CD14-positive monocyte (primary cell): ENCODE measurements around the gene MICU1. TPM values are rescaled to one million over a fixed set of nuclear protein-coding genes. Genes with fewer than 3 reads are reported as not detected.
"Not testable (repeated sequence)": the region's sequence is repeated elsewhere in the genome, so short reads cannot be mapped to it uniquely, and the experiment has no call there.

Source experiments
- DNase-seq, 3 donors: peaks; one replicate each; pipeline ENCODE4 v3.0.0-alpha.2; 2011 to 2022
- H2AFZ ChIP-seq: 2 replicates; pipeline ENCODE4 v1.6.0; 2012; ENCODE audit warnings: mild to moderate bottlenecking, low read depth, low read length, inconsistent platforms; ENCODE audit not compliant: insufficient read depth, poor library complexity, severe bottlenecking
- H3K27ac ChIP-seq, 2 donors: 1 replicate in 1 of 2; 2 replicates in 1 of 2; pipeline ENCODE4 v1.5.1; 2012 to 2013; ENCODE audit warnings: low read length in 2 of 2, control low read depth in 1 of 2, inconsistent platforms in 1 of 2, low read depth in 1 of 2, mild to moderate bottlenecking in 1 of 2
- H3K27me3 ChIP-seq, 2 donors: one replicate each; pipeline versions ENCODE4 v1.6.0 to v1.6.1; 2011 to 2013; ENCODE audit warnings: low read length in 2 of 2; ENCODE audit not compliant: control insufficient read depth in 2 of 2, insufficient read depth in 2 of 2
- H3K36me3 ChIP-seq, 2 donors: replicated peaks in 1 of 2; 1 replicate in 1 of 2; 2 replicates in 1 of 2; pipeline versions ENCODE4 v1.5.1 to v1.6.1; 2012 to 2013; ENCODE audit warnings: low read length in 2 of 2, control low read depth in 1 of 2, inconsistent platforms in 1 of 2, mild to moderate bottlenecking in 1 of 2; ENCODE audit not compliant: insufficient read depth in 2 of 2, control insufficient read depth in 1 of 2
- H3K4me1 ChIP-seq, 2 donors: 1 replicate in 1 of 2; 2 replicates in 1 of 2; pipeline versions ENCODE4 v1.5.1 to v1.6.1; 2012 to 2013; ENCODE audit warnings: low read length in 2 of 2, control low read depth in 1 of 2, inconsistent platforms in 1 of 2, mild to moderate bottlenecking in 1 of 2, moderate library complexity in 1 of 2; ENCODE audit not compliant: insufficient read depth in 2 of 2, control insufficient read depth in 1 of 2
- H3K4me2 ChIP-seq: replicated peaks from 2 replicates; pipeline ENCODE3; 2012; ENCODE audit warnings: low read length, moderate library complexity, mild to moderate bottlenecking; ENCODE audit not compliant: poor library complexity, severe bottlenecking; ENCODE audit errors: extremely low read depth
- H3K4me3 ChIP-seq, 3 experiments: fragments of 200-600 bp in 1 of 3; sonication (generic) in 1 of 3; replicated peaks in 1 of 3; 1 replicate in 2 of 3; 2 replicates in 1 of 3; pipeline ENCODE4 v1.5.1; 2011 to 2013; ENCODE audit warnings: low read length in 3 of 3, mild to moderate bottlenecking in 3 of 3, control low read depth in 2 of 3, low read depth in 2 of 3, inconsistent platforms in 1 of 3, moderate library complexity in 1 of 3
- H3K79me2 ChIP-seq: 2 replicates; pipeline ENCODE4 v1.6.0; 2012; ENCODE audit warnings: mild to moderate bottlenecking, control low read depth, inconsistent platforms, low read length, moderate library complexity; ENCODE audit not compliant: insufficient read depth
- H3K9ac ChIP-seq: 2 replicates; pipeline ENCODE4 v1.6.0; 2017; ENCODE audit warnings: low read length, mild to moderate bottlenecking; ENCODE audit not compliant: insufficient read depth, poor library complexity, severe bottlenecking
- H3K9me3 ChIP-seq, 2 donors: replicated peaks in 1 of 2; 1 replicate in 1 of 2; 2 replicates in 1 of 2; pipeline versions ENCODE4 v1.5.1 to v1.6.1; 2012 to 2013; ENCODE audit warnings: low read length in 2 of 2, control low read depth in 1 of 2; ENCODE audit not compliant: control insufficient read depth in 1 of 2, insufficient read depth in 1 of 2
- H4K20me1 ChIP-seq: 2 replicates; pipeline ENCODE4 v1.6.0; 2012; ENCODE audit warnings: mild to moderate bottlenecking, low read length, control low read depth, moderate library complexity; ENCODE audit not compliant: insufficient read depth
- H3K27ac Mint-ChIP-seq, 7 donors: one replicate each; pipeline ENCODE4 v1.8.0; 2020; ENCODE audit warnings: mild to moderate bottlenecking in 7 of 7, mixed read lengths in 7 of 7, moderate library complexity in 6 of 7, inconsistent platforms in 2 of 7
- H3K27me3 Mint-ChIP-seq, 3 donors: one replicate each; pipeline ENCODE4 v1.8.0; 2021 to 2022; ENCODE audit warnings: low read depth in 3 of 3, mild to moderate bottlenecking in 3 of 3, mixed read lengths in 3 of 3, moderate library complexity in 3 of 3, inconsistent platforms in 1 of 3
- H3K36me3 Mint-ChIP-seq, 2 donors: one replicate each; pipeline ENCODE4 v1.8.0; 2020; ENCODE audit warnings: mixed read lengths in 2 of 2, inconsistent platforms in 1 of 2, mild to moderate bottlenecking in 1 of 2
- H3K4me1 Mint-ChIP-seq: one replicate; pipeline ENCODE4 v1.8.0; 2020; ENCODE audit warnings: mild to moderate bottlenecking, mixed read lengths
- H3K4me3 Mint-ChIP-seq, 2 donors: one replicate each; pipeline ENCODE4 v1.8.0; 2020; ENCODE audit warnings: mild to moderate bottlenecking in 2 of 2, mixed read lengths in 2 of 2, moderate library complexity in 1 of 2
- H3K9me3 Mint-ChIP-seq, 7 donors: one replicate each; pipeline ENCODE4 v1.8.0; 2020 to 2022; ENCODE audit warnings: mixed read lengths in 7 of 7, mild to moderate bottlenecking in 6 of 7, moderate library complexity in 6 of 7, inconsistent platforms in 2 of 7
- WGBS: methylation state at CpG from one replicate; pipeline ENCODE4 v1.1.5; 2013; ENCODE audit warnings: missing lambda C conversion rate; ENCODE audit not compliant: insufficient coverage; 5-methylcytosine and 5-hydroxymethylcytosine counted together
- intact Hi-C, 2 donors: fragments of 100-400 bp; cut with micrococcal nuclease; formaldehyde crosslinking; loops; one replicate each; pipeline versions ENCODE4 v1.15.0 to v1.15.1; 2023
- polyA plus RNA-seq, 3 donors: library from polyadenylated mRNA; depleted of rRNA in 1 of 3; unstranded in 2 of 3; stranded (reverse) in 1 of 3; fragments of 300-500 nt in 2 of 3; fragments of >200 nt in 1 of 3; fragmentation: Illumina TruSeq in 2 of 3; gene quantifications; 1 replicate in 2 of 3; 2 replicates in 1 of 3; pipeline ENCODE4 v1.2.3, GENCODE V29; 2012 to 2021
- TF ChIP-seq, protein P1 (sequence below): fragments of 200-600 bp; IDR thresholded peaks from one replicate; pipeline ENCODE4 v1.8.0; 2022; ENCODE audit warnings: antibody characterized with exemption, mild to moderate bottlenecking

The MICU1 gene
- polyA plus RNA-seq, 3 donors: 51.1 to 76.4 (median 51.7) TPM

DNA sequence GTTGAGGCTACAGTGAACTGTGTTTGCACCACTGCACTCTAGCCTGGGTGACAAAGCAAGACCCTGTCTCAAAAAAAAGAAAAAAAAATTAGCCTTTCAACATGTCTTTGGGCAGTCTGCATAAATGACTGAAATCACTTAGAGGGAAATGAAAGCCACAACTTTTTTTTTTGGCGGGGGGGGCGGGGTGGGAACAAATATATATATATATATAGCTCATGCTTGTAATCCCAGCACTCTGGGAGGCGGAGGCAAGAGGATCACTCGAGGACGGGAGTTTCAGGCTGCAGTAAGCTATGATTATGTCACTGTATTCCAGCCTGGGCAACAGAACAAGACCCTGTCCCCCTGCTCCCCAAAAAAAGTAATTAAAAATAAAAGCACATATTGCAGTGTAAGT lies 23.4 kb upstream of the MICU1 start:
- no peaks in the 10 kb centered on the region for H3K9me3 ChIP-seq
- no peaks in the 10 kb centered on the region for H3K9me3 Mint-ChIP-seq

DNA sequence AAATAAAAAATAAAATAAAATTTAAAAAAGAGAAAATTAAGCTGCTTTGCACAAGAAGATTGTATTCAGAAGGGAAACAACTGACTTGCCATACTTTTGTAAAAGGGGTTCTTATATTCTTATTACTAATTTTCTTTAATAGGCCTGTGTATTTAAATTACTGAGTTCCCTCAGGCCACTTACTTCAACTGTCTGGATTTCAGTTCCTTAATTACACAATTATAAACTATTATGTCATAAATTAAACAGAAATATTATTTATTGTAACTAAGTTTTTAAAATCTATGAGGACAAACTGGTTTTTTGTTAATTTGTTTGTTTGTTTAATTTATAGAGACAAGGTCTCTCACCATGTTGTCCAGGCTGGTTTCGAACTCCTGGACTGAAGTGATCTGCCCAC lies 22.4 kb upstream of the MICU1 start:
- no peak overlapping the region for H3K9ac ChIP-seq
- H3K36me3 ChIP-seq: no peaks in the 10 kb centered on the region
- Mint-ChIP-seq H3K27ac (peak overlapping the region in 2 of 7 donors; percentile 0 to 59), H3K27me3 (peaks cover 0 to 3% (median 2%) of the 10 kb centered on the region in 3 donors), H3K9me3 (no peaks in the 10 kb centered on the region), H3K4me3 (no peak overlapping the region), H3K36me3 (no peaks in the 10 kb centered on the region), H3K4me1 (peaks cover 19% of the 10 kb centered on the region)
- peaks cover 20 to 25% of the 10 kb centered on the region in 2 donors for H3K4me1 ChIP-seq
- H3K4me3 ChIP-seq: no peak overlapping the region
- H3K9me3 ChIP-seq: no peaks in the 10 kb centered on the region
- intact Hi-C loops: no loop called here
- H3K27ac ChIP-seq: no peak overlapping the region
- H4K20me1 ChIP-seq: no peaks in the 10 kb centered on the region
- peak in 1 of 3 donors; percentile 11 for DNase-seq
- H3K4me2 ChIP-seq: no peak overlapping the region
- TF ChIP-seq, protein P1, sequence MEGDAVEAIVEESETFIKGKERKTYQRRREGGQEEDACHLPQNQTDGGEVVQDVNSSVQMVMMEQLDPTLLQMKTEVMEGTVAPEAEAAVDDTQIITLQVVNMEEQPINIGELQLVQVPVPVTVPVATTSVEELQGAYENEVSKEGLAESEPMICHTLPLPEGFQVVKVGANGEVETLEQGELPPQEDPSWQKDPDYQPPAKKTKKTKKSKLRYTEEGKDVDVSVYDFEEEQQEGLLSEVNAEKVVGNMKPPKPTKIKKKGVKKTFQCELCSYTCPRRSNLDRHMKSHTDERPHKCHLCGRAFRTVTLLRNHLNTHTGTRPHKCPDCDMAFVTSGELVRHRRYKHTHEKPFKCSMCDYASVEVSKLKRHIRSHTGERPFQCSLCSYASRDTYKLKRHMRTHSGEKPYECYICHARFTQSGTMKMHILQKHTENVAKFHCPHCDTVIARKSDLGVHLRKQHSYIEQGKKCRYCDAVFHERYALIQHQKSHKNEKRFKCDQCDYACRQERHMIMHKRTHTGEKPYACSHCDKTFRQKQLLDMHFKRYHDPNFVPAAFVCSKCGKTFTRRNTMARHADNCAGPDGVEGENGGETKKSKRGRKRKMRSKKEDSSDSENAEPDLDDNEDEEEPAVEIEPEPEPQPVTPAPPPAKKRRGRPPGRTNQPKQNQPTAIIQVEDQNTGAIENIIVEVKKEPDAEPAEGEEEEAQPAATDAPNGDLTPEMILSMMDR: no peak
- no peak overlapping the region for H2AFZ ChIP-seq
- no peaks in the 10 kb centered on the region for H3K79me2 ChIP-seq
- H3K27me3 ChIP-seq: no peaks in the 10 kb centered on the region
- WGBS: 100% methylated on average over 1 of the region's 1 CpG

More for the DNA sequence above, 23.4 kb upstream of the MICU1 start:
- peak overlapping the region; percentile 34 for H3K4me2 ChIP-seq
- peaks cover 20 to 25% of the 10 kb centered on the region in 2 donors for H3K4me1 ChIP-seq
- no peaks in the 10 kb centered on the region for H3K27me3 ChIP-seq
- TF ChIP-seq, protein P1: no peak
- Mint-ChIP-seq H3K36me3 (no peaks in the 10 kb centered on the region), H3K4me1 (peaks cover 19% of the 10 kb centered on the region), H3K4me3 (peak overlapping the region in 1 of 2 donors; percentile 20), H3K27ac (peak overlapping the region in 3 of 7 donors; percentile 0 to 35 (median 21)), H3K27me3 (peaks cover 0 to 3% (median 2%) of the 10 kb centered on the region in 3 donors)
- no peaks in the 10 kb centered on the region for H3K36me3 ChIP-seq
- H2AFZ ChIP-seq: no peak overlapping the region
- no peaks in the 10 kb centered on the region for H4K20me1 ChIP-seq
- H3K79me2 ChIP-seq: no peaks in the 10 kb centered on the region
- intact Hi-C loops: no loop called here
- no CpG with 5 or more reads among the region's 5 CpGs for WGBS
- no peak overlapping the region for H3K27ac ChIP-seq
- H3K4me3 ChIP-seq: no peak overlapping the region
- DNase-seq: peak; percentile 2 to 23 (median 6)
- H3K9ac ChIP-seq: no peak overlapping the region

DNA sequence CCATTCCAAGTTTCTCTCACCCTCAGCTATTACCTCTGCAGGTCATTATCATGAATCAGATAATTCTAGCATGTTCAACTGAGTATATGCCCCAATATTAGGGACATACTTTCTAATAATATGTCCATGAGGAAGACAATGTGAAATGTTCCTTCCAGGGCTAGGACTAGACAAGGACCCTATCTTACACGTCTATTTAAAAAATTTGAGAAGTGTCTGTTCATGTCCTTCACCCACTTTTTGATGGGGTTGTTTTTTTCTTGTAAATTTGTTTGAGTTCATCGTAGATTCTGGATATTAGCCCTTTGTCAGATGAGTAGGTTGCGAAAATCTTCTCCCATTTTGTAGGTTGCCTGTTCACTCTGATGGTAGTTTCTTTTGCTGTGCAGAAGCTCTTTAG lies 21.1 kb upstream of the MICU1 start:
- H3K9me3 Mint-ChIP-seq, H4K20me1 ChIP-seq, H3K36me3 ChIP-seq, DNase-seq, H3K27ac ChIP-seq, H3K27me3 ChIP-seq, H3K9me3 ChIP-seq, H3K27me3 Mint-ChIP-seq, H3K4me3 ChIP-seq, H3K4me3 Mint-ChIP-seq, H3K27ac Mint-ChIP-seq, H2AFZ ChIP-seq, H3K9ac ChIP-seq, intact Hi-C loops, H3K36me3 Mint-ChIP-seq, H3K79me2 ChIP-seq, H3K4me2 ChIP-seq: not testable (repeated sequence)
- H3K4me1 Mint-ChIP-seq: peaks cover 19% of the 10 kb centered on the region
- no CpG with 5 or more reads among the region's 3 CpGs for WGBS
- peaks cover 20 to 25% of the 10 kb centered on the region in 2 donors for H3K4me1 ChIP-seq
